ENCODE data around the gene SMIM11.

DNA sequence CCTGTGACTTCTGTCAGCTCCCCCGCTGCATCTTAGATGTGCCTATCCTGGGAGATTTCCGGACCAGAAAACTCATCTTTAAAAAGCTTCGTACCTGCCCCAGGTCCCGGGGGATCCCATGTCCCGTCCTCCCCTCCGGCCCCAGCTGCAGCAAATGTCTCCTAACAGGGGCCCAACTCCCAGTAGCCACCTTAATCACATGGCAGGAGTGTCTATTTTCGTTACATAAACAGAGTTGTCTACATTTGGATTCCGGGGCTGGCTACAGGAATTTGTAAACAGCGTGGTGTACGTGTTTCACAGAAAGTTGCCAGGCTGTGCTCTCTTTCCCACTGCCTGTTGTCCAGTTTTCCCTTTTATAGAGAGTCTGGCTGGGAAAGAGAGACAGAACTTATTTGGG is 29.4 kb upstream of the SMIM11 start:
- TF ChIP-seq POLR2A (IDR thresholded peaks at IDR 0.05; ENCODE audit: low read depth, low read length) = no peak
- TF ChIP-seq POLR2AphosphoS5 (IDR thresholded peaks at IDR 0.05; ENCODE audit: low read depth, low read length) = no peak
- no peak for TF ChIP-seq POU2F2 (IDR thresholded peaks at IDR 0.05; ENCODE audit: low read depth, low read length)
- TF ChIP-seq TAF1 (IDR thresholded peaks at IDR 0.05; ENCODE audit: low read depth, low read length) = no peak
